ENCODE results near the gene MCAM.

DNA sequence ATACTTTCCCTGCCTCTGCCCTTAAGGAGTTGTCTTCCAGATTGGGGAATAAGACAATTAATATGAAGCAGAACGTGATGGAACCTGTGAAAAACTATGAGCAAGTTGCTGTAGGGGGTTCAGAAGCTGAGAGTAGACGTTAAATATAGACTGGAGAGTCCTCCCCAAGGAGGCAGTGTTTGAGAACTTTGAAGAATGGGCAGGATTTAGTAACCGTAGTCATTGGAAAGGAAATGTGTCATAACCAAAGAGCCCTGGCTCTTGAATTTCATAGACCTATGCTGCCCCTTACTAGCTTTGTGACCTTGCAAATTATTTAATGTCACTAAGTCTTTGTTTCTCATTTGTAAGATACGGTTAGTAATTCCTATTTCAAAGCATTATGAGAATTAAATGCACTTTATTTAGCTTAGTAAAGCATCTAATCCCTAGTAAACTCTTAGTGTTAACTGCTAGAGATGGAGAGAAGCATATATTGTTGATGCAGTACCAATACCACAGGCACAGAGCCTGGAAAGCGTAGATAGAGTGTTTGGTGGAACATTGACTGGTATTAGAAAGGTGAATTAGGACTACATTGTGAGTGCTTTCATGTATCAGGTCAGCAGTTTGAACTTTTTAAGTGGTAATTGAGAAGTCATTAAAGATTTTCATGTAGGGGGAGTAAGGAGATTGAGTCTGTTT is 54.1 kb downstream of the MCAM start:
- TF ChIP-seq RAD21 (IDR thresholded peaks at IDR 0.05), result no peak
- no peak for TF ChIP-seq MAX (IDR thresholded peaks at IDR 0.05)
